ENCODE results near the gene BAZ2B.
"Not testable (repeated sequence)": the region's sequence is repeated elsewhere in the genome, so short reads cannot be mapped to it uniquely, and the experiment has no call there.

BAZ2B gene

DNA sequence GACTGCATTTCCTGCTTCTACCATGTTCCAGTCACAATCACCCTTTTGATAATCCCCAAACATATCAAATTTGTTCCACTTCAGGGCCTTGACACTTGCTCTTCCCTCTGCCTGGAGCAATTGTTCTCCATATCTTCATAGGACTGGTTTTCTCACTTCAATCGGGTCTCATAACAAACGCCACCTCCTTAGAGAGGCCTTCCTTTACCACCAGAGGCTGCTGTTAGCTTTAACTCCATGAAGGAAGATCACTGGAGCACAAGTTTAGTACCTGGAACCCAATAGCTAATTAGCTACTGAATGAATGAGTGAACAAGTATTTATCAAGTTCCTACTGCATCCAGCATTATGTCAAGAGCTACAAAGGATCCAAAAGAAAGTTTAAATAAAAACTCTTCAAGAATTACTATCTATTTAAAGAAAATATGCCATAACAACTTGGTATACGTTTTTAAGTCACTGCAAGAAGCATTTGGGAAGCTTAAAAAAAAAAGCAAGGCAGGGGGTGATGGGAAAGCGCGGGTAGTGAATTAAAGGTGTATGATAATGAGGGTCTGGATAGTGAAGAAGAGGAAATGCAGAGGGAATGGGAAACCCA lies 58.8 kb downstream of the BAZ2B start:
- H3K4me3 ChIP-seq (ENCODE audit: low read length), result no peak overlapping the region
- H3K9me3 ChIP-seq (ENCODE audit: low read length), result peaks cover 4% of the 10 kb centered on the region
- H3K36me3 ChIP-seq (ENCODE audit: insufficient read depth, low read length), result peaks cover 6% of the 10 kb centered on the region
- H2AFZ ChIP-seq (ENCODE audit: low read depth, low read length), result no peak overlapping the region
- no peaks in the 10 kb centered on the region for H3K27me3 ChIP-seq (ENCODE audit: insufficient read depth, low read length)
- no peaks in the 10 kb centered on the region for H3K4me1 ChIP-seq (ENCODE audit: insufficient read depth, low read length)

DNA sequence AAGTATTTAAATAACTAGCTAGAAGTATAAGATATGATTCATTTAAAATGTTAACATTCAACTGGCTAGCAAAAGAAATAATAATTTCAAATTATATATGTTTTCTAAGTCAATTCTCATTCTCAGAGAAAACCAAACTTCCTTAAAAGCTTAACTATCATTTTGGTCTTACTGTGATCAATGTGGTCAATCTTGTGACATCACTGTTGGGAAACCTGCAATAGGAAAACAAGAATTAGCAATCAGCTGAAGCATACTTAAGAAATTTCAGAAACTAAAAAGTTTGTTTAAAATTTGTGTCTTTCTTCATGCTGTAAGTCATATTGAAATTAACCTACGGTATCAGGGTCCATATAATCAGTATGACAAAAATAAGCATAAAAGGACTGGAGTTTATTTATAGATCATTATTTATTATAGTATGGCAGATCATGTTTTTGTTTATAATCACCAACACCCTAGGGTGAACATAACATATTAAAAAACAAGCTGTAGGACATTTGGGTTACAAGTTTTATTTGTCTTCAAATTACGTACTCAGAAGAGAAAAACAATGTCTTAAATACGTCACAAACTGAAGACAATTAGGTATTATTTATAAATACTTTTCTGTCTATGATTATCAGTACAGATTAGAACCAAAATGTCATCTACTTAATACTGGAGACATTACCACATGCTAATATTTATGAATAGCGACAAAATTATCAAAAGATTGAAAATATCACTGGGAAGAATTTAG lies 60.5 kb downstream of the BAZ2B start:
- no peak overlapping the region for H3K4me3 ChIP-seq (ENCODE audit: low read length)
- peaks cover 12% of the 10 kb centered on the region for H3K36me3 ChIP-seq (ENCODE audit: insufficient read depth, low read length)
- H3K9me3 ChIP-seq (ENCODE audit: low read length), result peaks cover 1% of the 10 kb centered on the region
- H2AFZ ChIP-seq (ENCODE audit: low read depth, low read length), result no peak overlapping the region
- H3K27me3 ChIP-seq (ENCODE audit: insufficient read depth, low read length), result no peaks in the 10 kb centered on the region
- H3K4me1 ChIP-seq (ENCODE audit: insufficient read depth, low read length), result no peaks in the 10 kb centered on the region

DNA sequence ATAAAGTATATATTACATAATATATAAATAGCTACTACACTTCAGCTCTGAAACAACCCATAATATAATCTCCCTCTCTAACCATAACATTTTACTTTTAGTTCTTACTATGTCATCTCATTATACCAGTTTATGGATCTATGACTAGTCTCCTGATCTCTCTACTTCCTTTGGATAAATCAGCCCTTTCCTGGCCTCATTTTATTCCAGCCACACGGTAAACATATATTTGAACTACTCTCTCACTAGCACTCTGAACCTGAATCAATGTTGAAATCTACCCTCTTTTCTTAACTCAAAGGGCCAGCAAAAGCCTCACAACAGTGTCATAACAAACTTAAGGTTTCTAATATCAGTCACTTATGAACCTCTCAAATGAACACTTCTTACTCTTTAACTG lies 62.6 kb downstream of the BAZ2B start:
- H3K4me3 ChIP-seq (ENCODE audit: low read length), result no peak overlapping the region

DNA sequence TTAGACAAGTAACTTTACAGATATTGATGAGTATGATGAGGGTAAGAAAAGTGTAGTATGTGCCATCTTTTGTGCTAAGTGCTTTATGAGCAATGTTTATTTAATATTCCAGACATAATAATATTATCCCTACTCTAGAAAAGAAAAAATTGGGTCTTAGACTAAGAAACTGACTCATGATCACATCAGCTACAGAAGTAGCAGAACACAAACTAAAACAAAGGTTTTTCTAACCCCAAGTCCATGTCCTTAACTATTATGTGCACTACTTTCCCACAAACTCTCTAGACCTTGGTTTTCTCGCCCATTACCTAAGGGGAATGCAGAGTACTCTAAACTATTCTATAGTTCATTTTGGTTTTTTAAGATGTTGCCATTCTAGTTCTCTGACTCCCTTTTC lies 64.5 kb downstream of the BAZ2B start:
- Histone ChIP-seq H3K4me3 (ENCODE audit: low read length) (no peak overlapping the region), H3K4me1 (ENCODE audit: insufficient read depth, low read length) (no peaks in the 10 kb centered on the region), H3K36me3 (ENCODE audit: insufficient read depth, low read length) (peaks cover 24% of the 10 kb centered on the region), H3K27me3 (ENCODE audit: insufficient read depth, low read length) (no peaks in the 10 kb centered on the region), H3K9me3 (ENCODE audit: low read length) (no peaks in the 10 kb centered on the region), H2AFZ (ENCODE audit: low read depth, low read length) (no peak overlapping the region)

More for the DNA sequence above, 62.6 kb downstream of the BAZ2B start:
- peaks cover 1% of the 10 kb centered on the region for H3K9me3 ChIP-seq (ENCODE audit: low read length)
- H3K36me3 ChIP-seq (ENCODE audit: insufficient read depth, low read length), result peaks cover 19% of the 10 kb centered on the region
- no peaks in the 10 kb centered on the region for H3K27me3 ChIP-seq (ENCODE audit: insufficient read depth, low read length)
- no peak overlapping the region for H2AFZ ChIP-seq (ENCODE audit: low read depth, low read length)
- no peaks in the 10 kb centered on the region for H3K4me1 ChIP-seq (ENCODE audit: insufficient read depth, low read length)

GRCh38 chr2:159550231-159550630 lies 66.1 kb downstream of the BAZ2B start:
- Histone ChIP-seq H3K27me3 (ENCODE audit: insufficient read depth, low read length) (no peaks in the 10 kb centered on the region), H3K9me3 (ENCODE audit: low read length) (no peaks in the 10 kb centered on the region), H3K4me1 (ENCODE audit: insufficient read depth, low read length) (no peaks in the 10 kb centered on the region), H2AFZ (ENCODE audit: low read depth, low read length) (no peak overlapping the region), H3K36me3 (ENCODE audit: insufficient read depth, low read length) (peaks cover 24% of the 10 kb centered on the region), H3K4me3 (ENCODE audit: low read length) (no peak overlapping the region)

- peaks cover 24% of the 10 kb centered on the region for H3K36me3 ChIP-seq (ENCODE audit: insufficient read depth, low read length)
- no peaks in the 10 kb centered on the region for H3K9me3 ChIP-seq (ENCODE audit: low read length)
- H2AFZ ChIP-seq (ENCODE audit: low read depth, low read length), result no peak overlapping the region
- H3K4me3 ChIP-seq (ENCODE audit: low read length), result no peak overlapping the region
- H3K27me3 ChIP-seq (ENCODE audit: insufficient read depth, low read length), result no peaks in the 10 kb centered on the region
- H3K4me1 ChIP-seq (ENCODE audit: insufficient read depth, low read length), result no peaks in the 10 kb centered on the region
Measured at GRCh38 chr2:159549234-159549633, 67.1 kb downstream of the BAZ2B start.

DNA sequence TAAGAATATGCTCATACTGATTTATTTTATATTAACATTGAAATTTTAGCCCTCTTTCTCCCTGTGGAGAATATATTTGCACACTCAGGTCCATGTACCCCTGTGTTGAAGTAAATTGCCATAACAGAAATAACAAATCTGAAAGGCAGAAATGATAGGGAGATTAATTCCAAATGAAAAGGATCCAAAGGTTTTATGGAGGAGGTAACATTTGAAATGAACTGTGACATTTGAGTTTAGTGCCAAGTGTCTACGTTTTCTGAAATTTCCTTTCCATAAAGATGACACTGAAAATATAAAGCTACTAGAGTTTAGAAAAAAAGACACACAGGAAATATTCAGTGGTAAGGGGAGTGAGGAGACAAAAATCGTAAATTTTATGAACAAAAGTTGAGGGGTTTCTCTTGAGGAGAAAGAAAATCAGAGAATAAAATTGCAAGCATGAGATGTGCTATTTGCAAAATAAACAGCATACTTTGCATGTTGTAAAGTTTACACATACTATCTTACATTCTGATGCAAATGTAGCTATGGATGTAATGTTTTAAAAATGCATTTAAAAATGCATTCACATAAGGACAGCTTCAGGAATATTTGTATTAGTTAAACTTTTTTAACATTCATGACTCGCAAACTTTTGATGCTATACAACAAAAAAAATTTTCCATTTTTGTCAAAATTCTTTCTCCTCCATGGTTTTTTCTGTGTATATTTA lies 69.5 kb downstream of the BAZ2B start:
- Histone ChIP-seq H2AFZ (ENCODE audit: low read depth, low read length) (no peak overlapping the region), H3K9me3 (ENCODE audit: low read length) (peaks cover 5% of the 10 kb centered on the region), H3K4me1 (ENCODE audit: insufficient read depth, low read length) (no peaks in the 10 kb centered on the region), H3K27me3 (ENCODE audit: insufficient read depth, low read length) (no peaks in the 10 kb centered on the region), H3K4me3 (ENCODE audit: low read length) (no peak overlapping the region), H3K36me3 (ENCODE audit: insufficient read depth, low read length) (peaks cover 21% of the 10 kb centered on the region)

DNA sequence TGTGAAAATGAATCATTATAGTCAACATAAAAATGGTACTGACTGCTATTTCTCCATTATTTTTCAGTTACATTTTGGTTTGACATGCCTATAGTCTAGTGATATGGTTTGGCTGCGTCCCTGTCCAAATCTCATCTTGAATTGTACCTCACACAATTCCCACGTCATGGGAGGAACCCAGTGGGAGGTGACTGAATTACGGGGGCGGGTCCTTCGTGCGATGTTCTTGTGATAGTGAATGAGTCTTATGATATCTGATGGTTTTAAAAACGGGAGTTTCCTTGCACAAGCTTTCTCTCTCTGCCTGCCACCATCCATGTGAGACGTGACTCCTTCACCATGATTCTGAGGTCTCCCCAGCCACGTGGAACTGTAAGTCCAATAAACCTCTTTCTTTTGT lies 70.3 kb downstream of the BAZ2B start:
- peaks cover 22% of the 10 kb centered on the region for H3K36me3 ChIP-seq (ENCODE audit: insufficient read depth, low read length)
- H3K4me1 ChIP-seq (ENCODE audit: insufficient read depth, low read length), result no peaks in the 10 kb centered on the region
- no peaks in the 10 kb centered on the region for H3K27me3 ChIP-seq (ENCODE audit: insufficient read depth, low read length)
- H3K4me3 ChIP-seq (ENCODE audit: low read length), result no peak overlapping the region
- no peak overlapping the region for H2AFZ ChIP-seq (ENCODE audit: low read depth, low read length)
- peaks cover 5% of the 10 kb centered on the region for H3K9me3 ChIP-seq (ENCODE audit: low read length)

- Histone ChIP-seq H3K36me3 (ENCODE audit: insufficient read depth, low read length) (peaks cover 28% of the 10 kb centered on the region), H3K9me3 (ENCODE audit: low read length) (peaks cover 5% of the 10 kb centered on the region), H3K27me3 (ENCODE audit: insufficient read depth, low read length) (no peaks in the 10 kb centered on the region), H2AFZ (ENCODE audit: low read depth, low read length) (no peak overlapping the region), H3K4me1 (ENCODE audit: insufficient read depth, low read length) (no peaks in the 10 kb centered on the region), H3K4me3 (ENCODE audit: low read length) (no peak overlapping the region)
Measured at GRCh38 chr2:159545085-159545484, 71.3 kb downstream of the BAZ2B start.

DNA sequence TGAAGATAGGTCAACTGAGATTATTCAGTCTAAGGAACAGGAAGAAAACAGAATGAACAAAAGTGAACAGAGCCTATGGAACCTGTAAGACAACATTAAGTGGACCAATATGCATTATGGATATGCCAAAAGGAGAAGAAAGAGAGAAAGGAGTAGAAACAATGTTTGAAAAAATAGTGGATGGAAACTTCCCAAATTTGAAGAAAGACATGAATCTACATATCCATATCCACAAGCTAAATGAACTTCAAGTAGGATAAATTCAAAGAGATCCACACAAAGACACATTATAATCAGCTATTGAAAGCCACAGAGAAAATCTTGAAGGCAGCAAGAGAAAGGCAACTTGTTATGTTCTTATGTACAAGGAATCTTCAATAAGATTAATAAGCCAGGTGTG lies 74.2 kb downstream of the BAZ2B start:
- Histone ChIP-seq H3K4me1 (ENCODE audit: insufficient read depth, low read length) (no peaks in the 10 kb centered on the region), H3K9me3 (ENCODE audit: low read length) (peaks cover 5% of the 10 kb centered on the region), H3K4me3 (ENCODE audit: low read length) (no peak overlapping the region), H3K36me3 (ENCODE audit: insufficient read depth, low read length) (peaks cover 28% of the 10 kb centered on the region), H3K27me3 (ENCODE audit: insufficient read depth, low read length) (no peaks in the 10 kb centered on the region), H2AFZ (ENCODE audit: low read depth, low read length) (no peak overlapping the region)

- Histone ChIP-seq H3K4me3 (ENCODE audit: low read length) (no peak overlapping the region), H3K36me3 (ENCODE audit: insufficient read depth, low read length) (peaks cover 30% of the 10 kb centered on the region)
Measured at GRCh38 chr2:159539701-159540100, 76.6 kb downstream of the BAZ2B start.

DNA sequence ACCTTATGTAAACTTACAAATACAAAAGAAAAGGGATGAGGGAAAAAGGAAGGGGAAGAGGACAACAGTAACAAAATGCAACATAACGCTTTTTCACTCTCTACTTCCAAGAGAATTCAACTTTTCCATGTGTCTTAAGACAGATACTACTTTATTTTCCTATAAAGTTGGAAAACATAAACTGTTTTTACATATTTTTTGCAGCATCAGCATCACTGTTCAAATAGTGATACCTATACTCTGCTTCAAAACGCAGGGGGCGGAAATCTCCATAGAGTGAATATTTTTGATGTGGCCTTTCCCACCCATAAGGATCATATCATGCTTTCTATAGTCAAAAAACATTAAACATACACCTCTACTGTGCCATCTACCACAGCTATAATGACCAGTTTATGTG lies 77.5 kb downstream of the BAZ2B start:
- Histone ChIP-seq H3K4me1 (ENCODE audit: insufficient read depth, low read length) (no peaks in the 10 kb centered on the region), H3K9me3 (ENCODE audit: low read length) (peaks cover 5% of the 10 kb centered on the region), H3K36me3 (ENCODE audit: insufficient read depth, low read length) (peaks cover 30% of the 10 kb centered on the region), H3K4me3 (ENCODE audit: low read length) (no peak overlapping the region), H3K27me3 (ENCODE audit: insufficient read depth, low read length) (no peaks in the 10 kb centered on the region), H2AFZ (ENCODE audit: low read depth, low read length) (no peak overlapping the region)

More at GRCh38 chr2:159539701-159540100, 76.6 kb downstream of the BAZ2B start:
- Histone ChIP-seq H2AFZ (ENCODE audit: low read depth, low read length) (no peak overlapping the region), H3K9me3 (ENCODE audit: low read length) (peaks cover 5% of the 10 kb centered on the region), H3K27me3 (ENCODE audit: insufficient read depth, low read length) (no peaks in the 10 kb centered on the region), H3K4me1 (ENCODE audit: insufficient read depth, low read length) (no peaks in the 10 kb centered on the region)

DNA sequence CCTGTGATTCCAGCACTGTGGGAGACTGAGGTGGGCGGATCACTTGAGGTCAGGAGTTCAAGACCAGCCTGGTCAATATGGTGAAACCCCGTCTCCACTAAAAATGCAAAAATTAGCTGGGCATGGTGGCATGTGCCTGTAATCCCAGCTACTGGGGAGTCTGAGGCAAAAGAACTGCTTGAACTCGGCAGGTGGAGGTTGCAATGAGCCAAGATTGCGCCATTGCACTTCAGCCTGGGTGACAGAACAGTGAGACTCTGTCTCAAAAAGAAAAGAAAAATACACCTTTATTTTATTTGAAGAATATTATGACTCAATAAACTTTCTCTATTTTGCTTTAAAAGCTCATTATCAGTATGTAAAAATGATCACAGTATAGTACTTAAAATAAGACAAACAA lies 81.1 kb downstream of the BAZ2B start:
- H3K36me3 ChIP-seq (ENCODE audit: insufficient read depth, low read length), result peaks cover 13% of the 10 kb centered on the region
- H3K27me3 ChIP-seq (ENCODE audit: insufficient read depth, low read length); H3K4me1 ChIP-seq (ENCODE audit: insufficient read depth, low read length); H3K4me3 ChIP-seq (ENCODE audit: low read length); H2AFZ ChIP-seq (ENCODE audit: low read depth, low read length); H3K9me3 ChIP-seq (ENCODE audit: low read length): not testable (repeated sequence)
